Activated naive CD4-positive, alpha-beta T cell treated with anti-CD3 and anti-CD28 coated beads for 36 hours (primary cell): ENCODE data around the gene CBARP. TPM values are rescaled to one million over a fixed set of nuclear protein-coding genes. Genes with fewer than 3 reads are reported as not detected.
A peak's percentile ranks its signal among the peaks of the same experiment; 100 is the strongest.
"Not testable (repeated sequence)": the region's sequence is repeated elsewhere in the genome, so short reads cannot be mapped to it uniquely, and the experiment has no call there.

Experiments used
- CTCF ChIA-PET: fragments of 350-600 bp; sonication (Branson Sonifier 250); formaldehyde crosslinking; loops from one replicate; lab custom pipeline; 2021; ENCODE audit warnings: antibody characterized with exemption; lab: Charles Lee
- DNase-seq: peaks from one replicate; pipeline ENCODE4 v3.0.0-alpha.2; 2020
- H3K27ac Mint-ChIP-seq: one replicate; pipeline ENCODE4 v1.8.0; 2021; ENCODE audit warnings: mild to moderate bottlenecking, mixed read lengths
- H3K27me3 Mint-ChIP-seq: one replicate; pipeline ENCODE4 v1.8.0; 2021; ENCODE audit warnings: low read depth, mixed read lengths
- H3K36me3 Mint-ChIP-seq: one replicate; pipeline ENCODE4 v1.8.0; 2021; ENCODE audit warnings: low read depth, mixed read lengths
- H3K4me1 Mint-ChIP-seq: one replicate; pipeline ENCODE4 v1.8.0; 2021; ENCODE audit warnings: low read depth, mixed read lengths
- H3K4me3 Mint-ChIP-seq: one replicate; pipeline ENCODE4 v1.8.0; 2021; ENCODE audit warnings: mild to moderate bottlenecking, moderate library complexity, mixed read lengths
- H3K9me3 Mint-ChIP-seq: one replicate; pipeline ENCODE4 v1.8.0; 2021; ENCODE audit warnings: mixed read lengths
- intact Hi-C: fragments of 100-400 bp; cut with micrococcal nuclease; formaldehyde crosslinking; loops from one replicate; pipeline ENCODE4 v1.15.1; 2023
- total RNA-seq, 2 experiments: library from RNA; stranded (reverse); gene quantifications; one replicate each; pipeline ENCODE4 v1.2.3, GENCODE V29; 2021

The CBARP gene
- total RNA-seq, 2 experiments from 2014 or later = 0.77 to 1.1 TPM

- Mint-ChIP-seq H3K4me1 (peaks cover 11% of the 10 kb centered on the region), H3K9me3 (no peaks in the 10 kb centered on the region), H3K4me3 (peak overlapping the region; percentile 77), H3K27me3 (no peaks in the 10 kb centered on the region), H3K27ac (peak overlapping the region; percentile 78), H3K36me3 (peaks cover 17% of the 10 kb centered on the region)
- intact Hi-C loops = loop anchor here (1.0 to 2.0 kb wide), 3 partner anchors 10 to 146 kb away; partner anchors contain the start of genes CIRBP and GPX4
- CTCF ChIA-PET = no interaction called here
- no peak for DNase-seq
Measured at GRCh38 chr19:1248786-1249297, 11.0 kb upstream of the CBARP start.

DNA sequence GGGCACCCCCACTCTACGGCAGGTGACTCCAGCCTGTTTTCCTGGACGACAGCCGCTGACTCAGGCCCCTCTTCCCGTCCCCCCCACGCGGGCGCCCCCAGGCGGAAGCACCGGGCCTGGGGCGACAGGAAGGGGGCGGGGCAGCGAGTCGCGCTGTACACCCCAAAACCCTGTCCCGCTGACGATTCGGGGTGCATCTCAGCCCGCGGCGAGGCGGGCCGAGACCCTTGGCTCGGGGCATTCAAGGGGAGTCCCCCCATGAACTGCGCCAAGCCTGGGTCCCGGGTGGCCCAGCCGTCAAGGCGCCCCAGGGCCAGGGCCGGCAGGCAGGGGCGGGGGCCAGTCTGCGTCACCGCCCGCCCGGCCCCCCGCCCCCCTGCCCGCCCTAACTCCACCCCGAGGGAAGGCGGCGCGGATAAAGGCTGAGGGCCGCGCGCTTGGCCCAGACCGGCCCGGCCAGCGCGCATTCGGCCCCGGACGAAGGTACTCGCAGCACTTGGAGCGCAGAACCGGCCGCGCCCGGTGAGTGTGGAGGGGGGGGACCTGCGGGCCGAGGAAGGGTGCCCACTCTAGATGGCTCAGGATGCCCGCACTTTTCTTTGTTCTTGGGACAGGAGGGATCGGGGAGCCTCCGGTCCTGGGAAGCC is 10.5 kb upstream of the CBARP start, which contains the start of gene MIDN:
Gene MIDN, plus strand, starts transcription at position 445 of the 647 bp plus-strand sequence. CDS start 1,714 bp downstream, outside the sequence.
- H3K36me3 Mint-ChIP-seq = peaks cover 13% of the 10 kb centered on the region
- peak; percentile 75 for DNase-seq
- CTCF ChIA-PET = no interaction called here
- peaks cover 13% of the 10 kb centered on the region for H3K4me1 Mint-ChIP-seq
- H3K4me3 Mint-ChIP-seq = peak within 1 kb of the TSS; percentile 77
- H3K9me3 Mint-ChIP-seq = no peaks in the 10 kb centered on the region
- H3K27ac Mint-ChIP-seq = peak within 1 kb of the TSS; percentile 78
- H3K27me3 Mint-ChIP-seq = no peaks in the 10 kb centered on the region
- intact Hi-C loops = loop anchor here (2.0 kb wide), 1 partner anchor 145 kb away; the partner anchor contains the start of gene GPX4

GRCh38 chr19:1247748-1248138 is 9.9 kb upstream of the CBARP start:
- intact Hi-C loops = loop anchor here (2.0 kb wide), 1 partner anchor 145 kb away; the partner anchor contains the start of gene GPX4
- H3K27me3 Mint-ChIP-seq = no peaks in the 10 kb centered on the region
- H3K4me3 Mint-ChIP-seq = no peak overlapping the region
- H3K27ac Mint-ChIP-seq = peak overlapping the region; percentile 13
- no peak for DNase-seq
- no peaks in the 10 kb centered on the region for H3K9me3 Mint-ChIP-seq
- peaks cover 12% of the 10 kb centered on the region for H3K36me3 Mint-ChIP-seq
- peaks cover 17% of the 10 kb centered on the region for H3K4me1 Mint-ChIP-seq
- CTCF ChIA-PET = interaction anchor here (7.7 kb wide), 1 partner anchor 17 kb away, joined by 233 read pairs; the partner anchor contains the start of gene CIRBP

DNA sequence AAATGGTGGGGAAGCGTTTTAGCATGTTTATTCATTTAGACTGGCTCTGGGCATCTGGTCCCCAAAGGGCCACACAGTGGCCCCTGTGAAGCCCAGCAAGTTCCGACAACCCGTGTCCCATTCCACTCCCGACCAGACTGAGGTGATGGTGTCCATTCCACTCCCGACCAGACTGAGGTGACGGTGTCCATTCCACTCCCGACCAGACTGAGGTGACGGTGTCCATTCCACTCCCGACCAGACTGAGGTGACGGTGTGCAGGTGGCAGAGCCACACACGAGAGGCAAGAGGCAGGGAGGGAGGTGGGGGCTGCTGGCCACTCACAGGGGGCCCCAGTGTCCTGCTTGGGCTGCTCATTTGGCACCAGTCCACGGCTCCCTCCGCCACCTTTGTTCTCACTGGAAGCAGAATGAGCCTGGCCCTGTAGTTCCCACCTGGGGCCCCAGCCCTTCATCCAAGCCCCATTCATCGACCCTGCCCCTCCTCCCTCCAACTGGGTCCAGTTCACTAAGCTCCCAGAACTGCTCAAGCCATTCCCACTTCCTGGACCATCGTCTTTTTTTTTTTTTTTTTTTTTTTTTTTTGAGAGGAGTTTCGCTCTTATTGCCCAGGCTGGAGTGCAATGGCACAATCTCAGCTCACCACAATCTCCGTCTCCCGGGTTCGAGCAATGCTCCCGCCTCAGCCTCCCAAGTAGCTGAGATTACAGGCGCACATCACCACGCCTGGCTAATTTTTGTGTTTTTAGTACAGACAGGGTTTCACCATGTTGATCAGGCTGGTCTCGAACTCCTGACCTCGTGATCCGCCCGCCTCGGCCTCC is 8.7 kb upstream of the CBARP start:
- CTCF ChIA-PET = interaction anchor here (7.7 kb wide), 1 partner anchor 18 kb away, joined by 233 read pairs; the partner anchor contains the start of gene CIRBP
- H3K4me1 Mint-ChIP-seq = peaks cover 25% of the 10 kb centered on the region
- H3K27ac Mint-ChIP-seq = peak overlapping the region; percentile 31
- DNase-seq, H3K9me3 Mint-ChIP-seq, H3K36me3 Mint-ChIP-seq, H3K27me3 Mint-ChIP-seq, H3K4me3 Mint-ChIP-seq, intact Hi-C loops: not testable (repeated sequence)

DNA sequence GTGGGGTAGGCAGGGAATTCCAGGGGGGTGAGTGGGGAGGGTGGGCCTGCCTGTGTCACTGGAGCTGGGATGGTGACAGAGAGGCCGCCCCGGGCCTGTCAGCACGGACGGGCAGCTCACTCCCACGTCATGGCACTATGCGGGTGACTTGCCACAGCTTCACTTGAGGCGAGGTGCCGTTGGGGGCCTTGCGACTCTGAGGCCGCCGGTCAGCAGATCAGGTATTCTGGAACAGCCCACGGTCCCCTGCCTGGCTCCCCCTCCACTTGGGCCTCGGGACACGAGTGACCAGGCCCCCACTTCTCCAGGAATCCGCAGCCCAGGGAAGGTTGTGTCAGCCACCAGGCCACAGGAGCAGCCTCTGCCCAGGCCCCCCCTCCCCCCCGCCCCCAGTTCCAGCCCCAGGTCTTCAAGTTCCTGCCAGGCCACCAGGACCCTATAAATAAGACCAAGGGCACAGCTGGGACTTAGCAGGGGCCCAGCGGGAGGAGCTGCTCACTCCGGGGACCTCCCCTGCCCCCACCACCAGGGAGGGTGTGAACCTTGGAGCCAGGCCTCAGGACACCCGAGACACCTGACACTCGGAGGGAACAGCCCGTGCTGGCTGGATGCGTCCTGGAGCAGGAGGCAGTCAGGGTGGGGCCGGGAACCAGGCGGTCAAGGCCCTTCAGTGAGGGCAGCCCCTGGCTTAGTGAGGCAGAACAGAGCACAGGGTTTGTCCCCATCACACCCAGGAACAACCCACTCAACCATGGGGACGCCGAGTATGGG is 7.9 kb upstream of the CBARP start:
- CTCF ChIA-PET = interaction anchor here (2.5 to 7.7 kb wide), 2 partner anchors 19 to 27 kb away, joined by 25 to 233 read pairs; partner anchors contain the start of gene CIRBP
- no peak overlapping the region for H3K4me3 Mint-ChIP-seq
- H3K9me3 Mint-ChIP-seq = no peaks in the 10 kb centered on the region
- peaks cover 3% of the 10 kb centered on the region for H3K36me3 Mint-ChIP-seq
- no peaks in the 10 kb centered on the region for H3K27me3 Mint-ChIP-seq
- intact Hi-C loops = no loop called here
- H3K4me1 Mint-ChIP-seq = peaks cover 33% of the 10 kb centered on the region
- no peak overlapping the region for H3K27ac Mint-ChIP-seq
- DNase-seq = no peak

GRCh38 chr19:1244693-1245451 is 7.1 kb upstream of the CBARP start:
- H3K27ac Mint-ChIP-seq = peak overlapping the region; percentile 73

DNA sequence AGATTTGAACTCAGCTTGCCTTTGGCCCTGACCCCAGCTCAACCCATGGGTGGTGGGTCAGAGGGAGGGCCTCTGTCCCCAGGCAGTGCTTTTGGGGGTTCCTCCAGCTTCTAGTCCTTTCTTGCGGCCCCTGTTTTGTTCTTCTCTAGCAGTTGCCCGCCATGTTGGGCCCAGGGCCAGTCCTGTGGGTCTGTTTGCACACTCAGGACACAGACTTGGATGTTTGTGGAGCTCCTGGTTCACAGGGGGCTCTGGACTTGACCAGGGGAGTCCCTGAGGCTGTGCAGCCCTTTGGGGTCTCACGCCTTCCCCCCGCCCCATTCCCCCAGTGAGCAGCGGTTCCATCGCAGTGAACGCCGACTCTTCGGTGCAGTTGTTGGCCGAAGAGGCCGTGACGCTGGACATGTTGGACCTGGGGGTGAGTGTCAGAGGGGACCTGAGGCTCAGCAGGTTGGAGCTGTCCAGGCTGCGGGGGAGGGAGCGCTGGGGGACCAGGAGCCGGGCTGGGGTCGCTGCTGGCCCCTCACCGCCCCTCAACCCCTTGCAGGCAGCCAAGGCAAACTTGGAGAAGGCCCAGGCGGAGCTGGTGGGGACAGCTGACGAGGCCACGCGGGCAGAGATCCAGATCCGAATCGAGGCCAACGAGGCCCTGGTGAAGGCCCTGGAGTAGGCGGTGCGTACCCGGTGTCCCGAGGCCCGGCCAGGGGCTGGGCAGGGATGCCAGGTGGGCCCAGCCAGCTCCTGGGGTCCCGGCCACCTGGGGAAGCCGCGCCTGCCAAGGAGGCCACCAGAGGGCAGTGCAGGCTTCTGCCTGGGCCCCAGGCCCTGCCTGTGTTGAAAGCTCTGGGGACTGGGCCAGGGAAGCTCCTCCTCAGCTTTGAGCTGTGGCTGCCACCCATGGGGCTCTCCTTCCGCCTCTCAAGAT is 6.2 kb upstream of the CBARP start:
- Mint-ChIP-seq H3K4me3 (peak overlapping the region; percentile 34), H3K36me3 (peaks cover 2% of the 10 kb centered on the region), H3K27ac (peak overlapping the region; percentile 73), H3K9me3 (no peaks in the 10 kb centered on the region), H3K4me1 (peaks cover 37% of the 10 kb centered on the region), H3K27me3 (peaks cover 3% of the 10 kb centered on the region)
- CTCF ChIA-PET = interaction anchor here (0.6 to 7.7 kb wide), 25 partner anchors 9 to 446 kb away, joined by 3 to 233 read pairs (median 4); partner anchors contain the start of genes ABCA7, CIRBP, CNN2 and FAM174C
- DNase-seq = peak; percentile 88
- intact Hi-C loops = loop anchor here (1.0 kb wide), 1 partner anchor 22 kb away; no protein-coding TSS in a partner anchor

More at GRCh38 chr19:1244693-1245451, 7.1 kb upstream of the CBARP start:
- DNase-seq = no peak
- CTCF ChIA-PET = interaction anchor here (0.6 to 7.7 kb wide), 24 partner anchors 8 to 446 kb away, joined by 3 to 233 read pairs (median 4); partner anchors contain the start of genes ABCA7, CIRBP, CNN2 and FAM174C
- Mint-ChIP-seq H3K27me3 (no peaks in the 10 kb centered on the region), H3K9me3 (no peaks in the 10 kb centered on the region), H3K36me3 (peaks cover 3% of the 10 kb centered on the region), H3K4me1 (peaks cover 33% of the 10 kb centered on the region), H3K4me3 (peak overlapping the region; percentile 34)
- intact Hi-C loops = loop anchor here (1.0 kb wide), 1 partner anchor 21 kb away; no protein-coding TSS in a partner anchor

DNA sequence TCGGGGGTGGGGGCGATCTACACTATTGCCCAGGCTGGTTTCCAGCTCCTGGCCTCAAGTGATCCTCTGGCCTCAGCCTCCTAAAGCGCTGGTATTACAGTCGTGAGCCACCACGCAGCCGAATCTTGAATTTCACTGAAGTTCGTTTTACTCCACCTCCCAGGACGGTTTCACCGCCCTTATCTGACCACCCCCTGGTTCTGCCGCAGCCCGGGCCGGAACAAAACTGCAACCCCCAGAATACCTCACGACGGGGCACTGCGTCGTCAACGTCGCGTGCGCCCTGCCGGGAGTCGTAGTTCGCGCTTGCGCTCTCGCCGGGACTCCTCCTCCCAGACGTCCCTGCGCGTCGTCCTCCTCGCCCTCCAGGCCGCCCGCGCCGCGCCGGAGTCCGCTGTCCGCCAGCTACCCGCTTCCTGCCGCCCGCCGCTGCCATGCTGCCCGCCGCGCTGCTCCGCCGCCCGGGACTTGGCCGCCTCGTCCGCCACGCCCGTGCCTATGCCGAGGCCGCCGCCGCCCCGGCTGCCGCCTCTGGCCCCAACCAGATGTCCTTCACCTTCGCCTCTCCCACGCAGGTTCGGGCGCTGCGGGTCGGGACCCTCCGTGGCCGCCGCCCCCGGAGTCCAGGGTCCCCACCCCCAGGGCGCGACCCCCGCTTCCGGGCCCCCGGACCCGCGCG is 3.8 kb upstream of the CBARP start, which contains the start of gene ATP5F1D:
Gene ATP5F1D, plus strand, starts transcription at position 335 of the 679 bp plus-strand sequence. Its CDS starts 100 bp downstream, at position 435.
- CTCF ChIA-PET = interaction anchor here (1.2 to 7.7 kb wide), 6 partner anchors 23 to 318 kb away, joined by 3 to 233 read pairs (median 4); partner anchors contain the start of gene CIRBP
- Mint-ChIP-seq H3K36me3 (peaks cover 2% of the 10 kb centered on the region), H3K4me1 (peaks cover 43% of the 10 kb centered on the region), H3K9me3 (no peaks in the 10 kb centered on the region), H3K27me3 (peaks cover 10% of the 10 kb centered on the region), H3K27ac (peak within 1 kb of the TSS; percentile 86), H3K4me3 (peak within 1 kb of the TSS; percentile 84)
- intact Hi-C loops = loop anchor here (2.0 kb wide), 3 partner anchors 27 to 321 kb away; partner anchors contain the start of genes RNU6-2 and TMEM259
- DNase-seq = peak; percentile 94

GRCh38 chr19:1240925-1241324 is 3.1 kb upstream of the CBARP start:
- intact Hi-C loops = loop anchor here (2.0 kb wide), 3 partner anchors 26 to 320 kb away; partner anchors contain the start of genes RNU6-2 and TMEM259
- H3K4me1 Mint-ChIP-seq = peaks cover 43% of the 10 kb centered on the region
- H3K27ac Mint-ChIP-seq = no peak overlapping the region

More at GRCh38 chr19:1240925-1241324, 3.1 kb upstream of the CBARP start:
- peaks cover 2% of the 10 kb centered on the region for H3K36me3 Mint-ChIP-seq
- peaks cover 10% of the 10 kb centered on the region for H3K27me3 Mint-ChIP-seq
- no peak for DNase-seq
- CTCF ChIA-PET = interaction anchor here (1.0 to 7.7 kb wide), 7 partner anchors 23 to 317 kb away, joined by 3 to 233 read pairs (median 4); partner anchors contain the start of genes ARHGAP45 and CIRBP
- H3K9me3 Mint-ChIP-seq = no peaks in the 10 kb centered on the region
- peak overlapping the region; percentile 84 for H3K4me3 Mint-ChIP-seq
